ENCODE data around the gene ARSA.
"Not testable (repeated sequence)": the region's sequence is repeated elsewhere in the genome, so short reads cannot be mapped to it uniquely, and the experiment has no call there.

Gene ARSA

GRCh38 chr22:50620593-50621355 lies 7.2 kb downstream of the ARSA start:
- peak in 2 of 4 experiments; percentile 42 to 46 for DNase-seq

DNA sequence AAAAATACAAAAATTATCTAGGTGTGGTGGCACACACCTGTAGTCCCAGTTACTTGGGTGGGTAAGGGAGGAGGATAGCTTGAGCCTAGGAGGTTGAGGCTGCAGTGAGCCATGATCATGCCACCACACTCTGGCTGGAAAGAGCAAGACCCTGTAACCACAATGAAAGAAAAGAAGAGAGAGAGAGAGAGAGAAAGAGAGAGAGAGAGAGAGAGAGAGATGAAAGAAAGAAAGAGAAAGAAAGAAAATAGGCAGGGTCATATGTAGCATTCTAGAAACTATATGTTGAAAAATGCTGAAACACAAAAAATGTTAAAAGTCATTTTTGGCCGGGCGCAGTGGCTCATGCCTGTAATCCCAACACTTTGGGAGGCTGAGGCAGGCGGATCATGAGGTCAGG lies 13.7 kb downstream of the ARSA start:
- not testable (repeated sequence) for DNase-seq

- DNase-seq, result no peak
These were observed 14.5 kb downstream of the ARSA start for GRCh38 chr22:50613291-50613981.

DNA sequence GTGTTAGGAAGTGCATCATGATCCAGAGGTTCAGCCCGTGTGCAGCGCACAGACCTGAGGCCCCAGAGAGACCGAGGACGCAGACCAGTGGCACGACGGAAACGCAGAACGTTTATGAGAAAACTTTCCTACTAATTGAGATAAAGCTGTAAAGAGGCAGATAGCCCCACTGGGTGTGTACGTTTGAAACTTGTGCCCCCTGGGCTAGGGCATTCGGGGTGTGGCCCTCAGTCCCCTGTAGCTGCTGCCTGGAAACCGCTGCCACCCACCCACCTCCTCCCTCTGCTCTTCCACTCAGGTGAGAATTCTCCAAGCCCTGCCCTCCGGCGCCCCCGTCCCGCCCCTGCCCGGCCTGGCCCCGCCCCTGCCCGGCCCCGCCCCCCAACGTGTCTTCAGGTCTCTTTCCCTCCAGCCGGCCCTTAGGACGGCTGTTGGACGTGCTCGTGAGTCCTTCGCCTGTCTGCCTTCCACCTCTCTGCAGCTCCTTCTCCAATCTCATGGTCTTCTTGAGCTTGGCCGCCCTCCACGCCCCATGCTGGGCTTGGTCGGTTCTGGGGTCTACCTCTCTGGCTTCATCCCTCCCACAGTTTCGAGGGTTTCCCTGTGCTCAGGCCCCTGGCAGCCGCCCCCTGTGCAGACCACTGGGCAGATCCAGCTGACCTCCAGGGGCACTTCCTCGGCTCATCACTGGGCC lies 15.3 kb downstream of the ARSA start:
- DNase-seq, result no peak

DNA sequence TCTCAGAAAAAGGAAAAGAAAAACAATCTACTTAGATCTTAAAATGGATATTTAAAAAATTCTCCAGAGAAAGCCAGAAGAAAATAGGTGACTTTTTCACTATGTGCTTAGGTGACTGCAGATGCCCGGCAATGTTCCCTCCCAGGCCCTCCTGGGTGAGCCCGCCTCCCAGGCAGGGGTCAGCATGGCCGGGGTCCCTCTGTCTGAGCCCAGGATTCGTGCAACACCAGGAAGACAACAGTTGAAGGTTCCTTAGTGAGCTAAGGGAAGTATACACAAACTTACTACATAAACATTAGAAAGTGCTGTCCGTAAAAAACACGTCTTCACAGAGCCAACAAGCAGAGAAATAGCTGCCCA lies 15.8 kb downstream of the ARSA start:
- no peak for DNase-seq

- DNase-seq, result no peak
These were observed 16.5 kb downstream of the ARSA start for GRCh38 chr22:50611341-50612060.

DNA sequence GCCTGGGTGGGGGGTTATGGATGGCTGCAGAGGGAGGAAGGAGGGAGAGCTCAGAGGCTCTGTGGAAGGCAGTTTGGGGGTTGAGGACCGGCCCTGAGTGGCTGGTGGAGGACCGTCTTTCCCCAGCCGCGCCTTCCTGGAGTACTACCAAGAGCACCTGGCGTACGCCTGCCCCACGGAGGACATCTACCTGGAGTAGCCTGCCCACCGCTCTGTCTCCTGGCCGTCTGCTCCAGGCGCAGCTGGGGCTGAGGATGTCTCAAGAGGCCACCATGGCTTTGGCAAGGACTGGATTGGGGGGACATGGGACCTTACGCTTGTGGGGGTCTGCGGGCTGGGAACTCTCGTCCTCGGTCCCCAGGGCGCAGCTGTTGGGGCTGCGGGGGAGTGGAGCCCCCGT lies 17.4 kb downstream of the ARSA start:
- no peak for DNase-seq

DNA sequence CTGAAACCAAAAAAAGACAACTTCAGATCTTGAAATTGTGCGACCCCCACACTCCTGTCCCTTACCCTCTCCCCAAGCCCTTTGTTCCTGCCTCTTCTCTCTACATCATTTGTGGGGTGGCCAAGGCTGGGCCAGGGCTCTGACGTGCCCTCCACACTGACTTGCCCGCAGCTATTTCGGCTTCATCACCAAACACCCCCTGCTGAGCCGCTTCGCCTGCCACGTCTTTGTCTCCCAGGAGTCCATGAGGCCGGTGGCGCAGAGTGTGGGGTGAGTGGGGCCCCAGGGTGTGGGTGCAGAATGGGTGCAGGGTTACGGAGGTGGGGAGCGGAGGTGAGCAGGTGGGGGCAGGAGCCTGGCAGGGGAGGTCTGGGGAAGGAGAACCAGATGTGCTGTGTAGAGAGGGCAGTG lies 17.9 kb downstream of the ARSA start:
- DNase-seq, result no peak

DNA sequence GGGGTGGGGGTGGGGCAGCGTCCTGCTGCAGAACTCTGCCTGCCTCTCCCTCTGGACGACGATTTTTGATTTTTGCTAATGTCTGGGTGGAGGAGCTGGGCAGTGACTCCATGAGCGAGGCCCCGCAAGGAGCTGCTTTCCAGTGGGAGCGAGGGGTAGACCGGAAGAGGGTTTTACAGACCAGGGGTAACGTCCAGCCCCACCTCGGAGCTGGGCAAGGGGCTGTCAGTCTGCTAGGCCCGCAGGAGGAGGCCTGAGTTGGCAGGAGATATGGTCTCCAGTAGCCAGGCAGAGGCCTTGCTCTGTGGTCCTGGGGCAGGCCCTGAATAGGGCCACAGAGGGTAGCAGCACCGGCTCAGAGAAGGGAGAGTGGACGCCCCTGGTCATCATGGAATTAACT lies 18.4 kb downstream of the ARSA start:
- no peak for DNase-seq

DNA sequence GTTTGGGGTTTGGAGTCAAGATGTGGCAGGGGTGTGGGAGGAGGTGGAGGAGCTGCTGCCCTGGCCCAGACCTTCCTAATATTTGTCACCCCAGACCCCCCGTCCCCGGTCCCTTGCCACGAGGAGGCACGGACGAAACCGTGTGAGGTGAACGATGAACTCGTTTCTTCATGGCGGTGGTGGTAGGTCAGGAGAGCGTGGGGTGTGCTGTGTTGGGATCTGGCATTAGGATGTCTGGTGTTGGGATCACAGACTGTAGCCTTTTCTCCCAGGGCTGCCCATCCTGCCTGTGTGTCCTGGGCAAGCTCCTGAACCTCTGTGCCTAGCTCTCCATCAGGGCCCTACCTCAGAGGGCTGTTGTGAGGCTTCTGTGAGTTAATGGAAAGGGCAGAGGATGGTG lies 19.0 kb downstream of the ARSA start:
- no peak for DNase-seq

DNA sequence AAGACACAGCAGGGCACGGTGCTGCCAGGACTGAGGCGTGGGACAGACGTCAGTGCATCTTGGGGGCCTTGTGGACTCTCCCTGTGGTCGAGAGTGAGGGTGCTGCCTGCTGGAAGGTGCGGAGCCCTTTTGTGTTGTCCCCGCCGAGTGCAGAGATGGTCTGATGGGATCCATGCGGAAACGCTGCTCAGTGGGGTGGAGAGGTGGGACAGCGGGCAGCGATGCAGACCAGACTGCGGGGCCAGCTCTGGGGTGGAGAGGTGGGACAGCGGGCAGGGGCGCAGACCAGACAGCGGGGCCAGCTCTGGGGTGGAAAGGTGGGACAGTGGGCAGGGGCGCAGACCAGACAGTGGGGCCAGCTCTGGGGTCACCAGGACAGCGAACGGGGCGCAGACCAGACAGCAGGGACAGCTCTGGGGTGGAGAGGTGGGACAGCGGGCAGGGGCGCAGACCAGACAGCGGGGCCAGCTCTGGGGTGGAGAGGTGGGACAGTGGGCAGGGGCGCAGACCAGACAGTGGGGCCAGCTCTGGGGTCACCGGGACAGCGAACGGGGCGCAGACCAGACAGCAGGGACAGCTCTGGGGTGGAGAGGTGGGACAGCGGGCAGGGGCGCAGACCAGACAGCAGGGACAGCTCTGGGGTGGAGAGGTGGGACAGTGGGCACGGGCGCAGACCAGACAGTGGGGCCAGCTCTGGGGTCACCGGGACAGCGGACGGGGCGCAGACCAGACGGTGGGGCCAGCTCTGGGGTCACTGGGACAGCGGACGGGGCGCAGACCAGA lies 19.7 kb downstream of the ARSA start:
- not testable (repeated sequence) for DNase-seq

DNA sequence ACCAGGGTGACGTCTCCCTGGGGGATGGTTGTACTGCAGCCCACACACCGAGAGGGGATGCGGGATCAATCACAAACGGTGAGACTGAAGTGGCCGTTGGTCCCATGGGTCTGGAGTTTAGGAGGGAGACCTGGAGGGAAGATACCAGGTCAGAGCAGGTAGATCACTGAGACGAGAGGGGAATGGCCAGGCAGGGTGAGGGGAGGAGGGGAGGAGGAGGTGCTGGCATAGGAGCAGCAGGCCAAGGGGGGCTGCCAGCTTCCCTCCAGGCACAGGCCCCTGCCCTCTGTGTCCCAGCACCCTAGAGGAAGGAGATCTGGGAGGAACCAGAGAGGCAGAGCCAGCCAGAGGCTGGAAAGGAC lies 20.3 kb downstream of the ARSA start:
- DNase-seq, result no peak

GRCh38 chr22:50606946-50607658 lies 20.9 kb downstream of the ARSA start:
- DNase-seq, result no peak

- DNase-seq, result no peak
These were observed 21.6 kb downstream of the ARSA start for GRCh38 chr22:50606165-50606945.

GRCh38 chr22:50605613-50606074 lies 22.3 kb downstream of the ARSA start:
- no peak for DNase-seq

DNA sequence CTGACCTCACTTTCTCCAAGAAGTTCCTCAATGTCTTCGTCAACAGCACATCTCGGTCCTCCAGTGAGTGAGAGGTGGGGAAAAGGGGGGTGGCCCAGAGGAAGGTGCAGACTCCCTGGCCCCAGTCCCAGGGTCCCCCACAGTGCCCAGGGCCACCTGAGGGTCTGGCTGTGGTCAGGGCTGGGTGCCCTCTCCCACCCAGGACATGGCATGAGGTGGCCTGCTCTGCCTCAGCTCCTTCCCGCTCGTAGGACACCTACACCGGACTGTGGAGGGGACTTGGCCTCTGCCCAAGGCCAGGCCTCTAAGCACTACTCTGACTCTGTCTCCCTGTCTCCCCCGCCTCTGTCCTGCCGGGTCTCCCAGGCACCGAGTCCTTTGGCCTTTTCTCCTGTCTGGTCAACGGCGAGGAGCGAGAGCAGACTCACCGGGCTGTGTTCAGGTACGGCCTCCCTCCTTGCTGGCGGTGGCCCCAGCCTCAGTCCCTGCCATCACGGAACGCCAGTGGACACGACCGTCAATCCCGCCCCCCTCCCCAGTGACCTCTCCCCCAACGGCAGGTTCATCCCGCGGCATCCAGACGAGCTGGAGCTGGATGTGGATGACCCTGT lies 22.8 kb downstream of the ARSA start:
- no peak for DNase-seq

GRCh38 chr22:50604256-50605001 lies 23.5 kb downstream of the ARSA start:
- DNase-seq, result no peak

- no peak for DNase-seq
These were observed 24.3 kb downstream of the ARSA start for GRCh38 chr22:50603511-50604255.

- no peak for DNase-seq
These were observed 25.6 kb downstream of the ARSA start for GRCh38 chr22:50602338-50602700.
